Keratinocyte (primary cell): Measurements from ENCODE around the gene HGFAC.

Experiments used
- CTCF ChIP-seq, 3 experiments: IDR thresholded peaks in 1 of 3; conservative IDR thresholded peaks in 1 of 3; optimal IDR thresholded peaks in 1 of 3; 2 replicates in 2 of 3; 3 replicates in 1 of 3; pipeline versions ENCODE3 to v1.5.1; 2011; ENCODE audit warnings: low read length in 3 of 3, mild to moderate bottlenecking in 3 of 3, moderate library complexity in 2 of 3, control low read depth in 1 of 3, inconsistent platforms in 1 of 3; ENCODE audit not compliant: insufficient read depth in 2 of 3; ENCODE audit errors: extremely low read depth in 1 of 3
- EZH2 ChIP-seq: IDR thresholded peaks from one replicate; pipeline ENCODE4 v1.6.1; 2012; ENCODE audit warnings: inconsistent platforms, mild to moderate bottlenecking, low read length, moderate library complexity

DNA sequence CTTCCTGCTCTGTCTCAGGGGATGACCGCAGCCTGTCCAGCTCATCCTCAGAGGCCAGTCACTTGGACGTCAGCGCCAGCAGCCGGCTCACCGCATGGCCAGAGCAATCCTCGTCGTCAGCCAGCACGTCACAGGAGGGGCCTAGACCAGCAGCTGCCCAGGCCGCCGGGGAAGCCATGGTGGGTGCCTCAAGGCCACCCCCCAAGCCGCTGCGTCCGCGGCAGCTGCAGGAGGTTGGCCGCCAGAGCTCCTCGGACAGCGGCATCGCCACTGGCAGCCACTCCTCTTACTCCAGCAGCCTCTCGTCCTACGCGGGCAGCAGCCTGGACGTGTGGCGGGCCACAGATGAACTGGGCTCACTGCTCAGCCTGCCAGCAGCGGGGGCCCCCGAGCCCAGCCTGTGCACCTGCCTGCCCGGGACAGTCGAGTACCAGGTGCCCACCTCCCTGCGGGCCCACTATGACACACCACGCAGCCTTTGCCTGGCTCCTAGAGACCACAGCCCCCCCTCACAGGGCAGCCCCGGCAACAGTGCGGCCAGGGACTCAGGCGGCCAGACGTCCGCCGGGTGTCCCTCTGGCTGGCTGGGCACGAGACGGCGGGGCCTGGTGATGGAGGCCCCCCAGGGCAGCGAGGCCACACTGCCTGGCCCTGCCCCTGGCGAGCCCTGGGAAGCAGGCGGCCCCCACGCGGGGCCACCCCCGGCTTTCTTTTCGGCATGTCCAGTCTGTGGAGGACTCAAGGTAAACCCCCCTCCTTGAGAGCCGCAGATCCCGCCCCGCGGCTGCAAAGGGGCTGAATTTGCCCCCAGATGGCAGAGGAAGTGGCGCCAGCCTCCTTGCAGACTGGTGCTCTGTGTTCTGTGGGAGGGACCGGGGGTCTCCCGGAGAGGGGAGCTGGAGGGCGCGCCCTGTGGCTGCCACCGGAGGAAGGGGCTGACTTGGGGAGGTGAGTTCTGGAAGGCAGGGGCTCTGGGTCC is 51.3 kb downstream of the HGFAC start:
- TF ChIP-seq CTCF (optimal IDR thresholded peaks at IDR 0.05 in 1 of 3, IDR thresholded peaks at IDR 0.05 in 1 of 3, conservative IDR thresholded peaks at IDR 0.05 in 1 of 3; ENCODE audit: extremely low read depth in 1 of 3, insufficient read depth in 2 of 3, low read length in 3 of 3) (no peak), EZH2 (no peak)
